HepG2 (cell line): ENCODE results near the gene DSCAML1.

Experiments used
- CTCF ChIP-seq: sonication (generic); formaldehyde crosslinking; IDR thresholded peaks from 2 replicates; pipeline ENCODE4 v1.5.0; 2020; ENCODE audit warnings: mild to moderate bottlenecking, missing genetic modification reagents, moderate library complexity
- ETS1 ChIP-seq: sonication (generic); formaldehyde crosslinking; IDR thresholded peaks from 2 replicates; pipeline ENCODE4 v1.4.0; 2020; ENCODE audit warnings: missing genetic modification reagents
- FOXJ3 ChIP-seq: sonication (generic); formaldehyde crosslinking; IDR thresholded peaks from 2 replicates; pipeline ENCODE4 v1.4.0; 2020; ENCODE audit warnings: missing genetic modification reagents, mild to moderate bottlenecking, borderline replicate concordance
- MLX ChIP-seq: IDR thresholded peaks from 2 replicates; pipeline ENCODE4 v1.6.1; 2016
- MXD4 ChIP-seq: IDR thresholded peaks from 2 replicates; pipeline ENCODE4 v1.6.1; 2016; ENCODE audit warnings: mild to moderate bottlenecking, missing biosample characterization, missing genetic modification reagents
- SKIL ChIP-seq: sonication (generic); formaldehyde crosslinking; IDR thresholded peaks from 2 replicates; pipeline ENCODE4 v1.8.0; 2022; ENCODE audit warnings: missing genetic modification reagents, mild to moderate bottlenecking, moderate library complexity, borderline replicate concordance
- SMAD3 ChIP-seq: sonication (generic); formaldehyde crosslinking; IDR thresholded peaks from 2 replicates; pipeline ENCODE4 v1.4.0; 2020; ENCODE audit warnings: missing genetic modification reagents
- SMAD9 ChIP-seq: sonication (generic); formaldehyde crosslinking; IDR thresholded peaks from 2 replicates; pipeline ENCODE4 v1.5.1; 2020; ENCODE audit warnings: mild to moderate bottlenecking, missing genetic modification reagents
- YY1 ChIP-seq: IDR thresholded peaks from 2 replicates; pipeline ENCODE4 v1.6.1; 2011; ENCODE audit warnings: low read length, low read depth, moderate library complexity, mild to moderate bottlenecking; ENCODE audit not compliant: insufficient read depth, insufficient replicate concordance
- ZNF407 ChIP-seq: sonication (generic); formaldehyde crosslinking; IDR thresholded peaks from one replicate; pipeline ENCODE4 v1.5.1; 2020; ENCODE audit warnings: mild to moderate bottlenecking, missing genetic modification reagents; ENCODE audit errors: not compliant biosample characterization

GRCh38 chr11:117582433-117582832, 214.6 kb downstream of the DSCAML1 start:
- TF ChIP-seq YY1 (no peak), ZNF407 (CRISPR knock-in tag) (no peak), SKIL (CRISPR knock-in tag) (no peak), SMAD3 (no peak), CTCF (no peak), MXD4 (CRISPR knock-in tag) (no peak), SMAD9 (no peak), MLX (no peak), ETS1 (CRISPR knock-in tag) (no peak), FOXJ3 (CRISPR knock-in tag) (no peak)
